Measurements from ENCODE around the gene INAFM2. TPM values are rescaled to one million over a fixed set of nuclear protein-coding genes. Genes with fewer than 3 reads are reported as not detected.

Gene INAFM2
- polyA plus RNA-seq, 2 of the 4 experiments (the other 2 are of a cell fraction) = 2.8 to 3.8 TPM

GRCh38 chr15:40352281-40352901 is 28.9 kb downstream of the INAFM2 start:
- TF ChIP-seq GATA3 (IDR thresholded peaks at IDR 0.05; ENCODE audit: borderline replicate concordance) (no peak), TP53 (CRISPR knock-in tag; IDR thresholded peaks at IDR 0.05) (no peak), MAZ (IDR thresholded peaks at IDR 0.05; ENCODE audit: borderline replicate concordance, low read depth, low read length) (no peak), PHF8 (IDR thresholded peaks at IDR 0.05; ENCODE audit: borderline replicate concordance, low read depth) (no peak), ESRRA (IDR thresholded peaks at IDR 0.05; ENCODE audit: borderline replicate concordance, low read length) (no peak), FOXS1 (CRISPR knock-in tag; IDR thresholded peaks at IDR 0.05) (no peak), USF2 (IDR thresholded peaks at IDR 0.05) (no peak), EHF (CRISPR knock-in tag; IDR thresholded peaks at IDR 0.05) (no peak), HOXA7 (CRISPR knock-in tag; IDR thresholded peaks at IDR 0.05) (no peak), HES2 (IDR thresholded peaks at IDR 0.05) (no peak), CEBPB (IDR thresholded peaks at IDR 0.05) (no peak), ZFP36 (IDR thresholded peaks at IDR 0.05; ENCODE audit: borderline replicate concordance, partially characterized antibody) (no peak), JUN (IDR thresholded peaks at IDR 0.05) (no peak)
- TF ChIP-seq, protein P1, sequence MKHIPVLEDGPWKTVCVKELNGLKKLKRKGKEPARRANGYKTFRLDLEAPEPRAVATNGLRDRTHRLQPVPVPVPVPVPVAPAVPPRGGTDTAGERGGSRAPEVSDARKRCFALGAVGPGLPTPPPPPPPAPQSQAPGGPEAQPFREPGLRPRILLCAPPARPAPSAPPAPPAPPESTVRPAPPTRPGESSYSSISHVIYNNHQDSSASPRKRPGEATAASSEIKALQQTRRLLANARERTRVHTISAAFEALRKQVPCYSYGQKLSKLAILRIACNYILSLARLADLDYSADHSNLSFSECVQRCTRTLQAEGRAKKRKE (CRISPR knock-in tag; IDR thresholded peaks at IDR 0.05; ENCODE audit: low read depth) = no peak
- TF ChIP-seq, protein P2, sequence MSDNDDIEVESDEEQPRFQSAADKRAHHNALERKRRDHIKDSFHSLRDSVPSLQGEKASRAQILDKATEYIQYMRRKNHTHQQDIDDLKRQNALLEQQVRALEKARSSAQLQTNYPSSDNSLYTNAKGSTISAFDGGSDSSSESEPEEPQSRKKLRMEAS (IDR thresholded peaks at IDR 0.05) = no peak
- TF ChIP-seq, protein P3, sequence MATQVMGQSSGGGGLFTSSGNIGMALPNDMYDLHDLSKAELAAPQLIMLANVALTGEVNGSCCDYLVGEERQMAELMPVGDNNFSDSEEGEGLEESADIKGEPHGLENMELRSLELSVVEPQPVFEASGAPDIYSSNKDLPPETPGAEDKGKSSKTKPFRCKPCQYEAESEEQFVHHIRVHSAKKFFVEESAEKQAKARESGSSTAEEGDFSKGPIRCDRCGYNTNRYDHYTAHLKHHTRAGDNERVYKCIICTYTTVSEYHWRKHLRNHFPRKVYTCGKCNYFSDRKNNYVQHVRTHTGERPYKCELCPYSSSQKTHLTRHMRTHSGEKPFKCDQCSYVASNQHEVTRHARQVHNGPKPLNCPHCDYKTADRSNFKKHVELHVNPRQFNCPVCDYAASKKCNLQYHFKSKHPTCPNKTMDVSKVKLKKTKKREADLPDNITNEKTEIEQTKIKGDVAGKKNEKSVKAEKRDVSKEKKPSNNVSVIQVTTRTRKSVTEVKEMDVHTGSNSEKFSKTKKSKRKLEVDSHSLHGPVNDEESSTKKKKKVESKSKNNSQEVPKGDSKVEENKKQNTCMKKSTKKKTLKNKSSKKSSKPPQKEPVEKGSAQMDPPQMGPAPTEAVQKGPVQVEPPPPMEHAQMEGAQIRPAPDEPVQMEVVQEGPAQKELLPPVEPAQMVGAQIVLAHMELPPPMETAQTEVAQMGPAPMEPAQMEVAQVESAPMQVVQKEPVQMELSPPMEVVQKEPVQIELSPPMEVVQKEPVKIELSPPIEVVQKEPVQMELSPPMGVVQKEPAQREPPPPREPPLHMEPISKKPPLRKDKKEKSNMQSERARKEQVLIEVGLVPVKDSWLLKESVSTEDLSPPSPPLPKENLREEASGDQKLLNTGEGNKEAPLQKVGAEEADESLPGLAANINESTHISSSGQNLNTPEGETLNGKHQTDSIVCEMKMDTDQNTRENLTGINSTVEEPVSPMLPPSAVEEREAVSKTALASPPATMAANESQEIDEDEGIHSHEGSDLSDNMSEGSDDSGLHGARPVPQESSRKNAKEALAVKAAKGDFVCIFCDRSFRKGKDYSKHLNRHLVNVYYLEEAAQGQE (IDR thresholded peaks at IDR 0.05) = no peak
- H3K4me3 ChIP-seq = no peak overlapping the region
- no peak overlapping the region for H3K27ac ChIP-seq
- CTCF ChIA-PET = interaction anchor here (0.7 to 7.0 kb wide), 6 partner anchors 9 to 77 kb away, joined by 3 to 49 read pairs (median 12); partner anchors contain the start of gene CCDC9B
- FAIRE-seq (no peak), DNase-seq (ENCODE audit: low read depth in 1 of 2, low spot score in 1 of 2) (no peak), ATAC-seq (no peak)
- H3K4me2 ChIP-seq = no peak overlapping the region
- H3K4me1 ChIP-seq = peaks cover 6% of the 10 kb centered on the region; the same call in 1 of the 3 replicates
- H3K9me3 ChIP-seq = no peaks in the 10 kb centered on the region
- POLR2A ChIA-PET = no interaction called here
- 76% methylated on average over 7 of the region's 7 CpGs for WGBS (ENCODE audit: missing lambda C conversion rate)

DNA sequence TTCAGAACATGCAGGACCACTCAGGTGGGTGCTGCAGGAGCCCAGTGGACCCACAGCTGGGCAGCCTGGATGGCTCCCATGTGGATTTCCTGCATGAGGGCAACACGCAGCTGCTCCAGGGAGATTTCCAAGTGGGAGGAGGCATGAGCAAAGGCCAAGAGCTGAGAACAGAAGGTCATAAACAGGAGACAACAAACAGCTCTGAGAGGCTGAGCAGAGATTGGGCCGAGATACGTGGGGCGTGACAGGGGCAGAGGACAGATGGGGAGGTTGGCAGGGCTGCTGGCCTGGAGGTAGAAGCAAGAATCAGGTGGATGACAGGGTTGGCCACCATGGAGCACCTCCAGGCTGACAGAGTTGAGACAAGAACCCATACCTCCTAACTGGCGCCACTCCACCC is 30.2 kb downstream of the INAFM2 start:
- CTCF ChIA-PET = interaction anchor here (0.5 to 7.0 kb wide), 6 partner anchors 10 to 391 kb away, joined by 3 to 49 read pairs (median 13); partner anchors contain the start of genes CCDC9B and IVD
- DNase-seq (ENCODE audit: low read depth in 1 of 2, low spot score in 1 of 2) (no peak), FAIRE-seq (no peak), ATAC-seq (no peak)
- H3K27ac ChIP-seq = no peak overlapping the region
- WGBS (ENCODE audit: missing lambda C conversion rate) = 87% methylated on average over 5 of the region's 5 CpGs
- peaks cover 6% of the 10 kb centered on the region; the same call in 1 of the 3 replicates for H3K4me1 ChIP-seq
- no peak overlapping the region for H3K4me3 ChIP-seq
- TF ChIP-seq, protein P4, sequence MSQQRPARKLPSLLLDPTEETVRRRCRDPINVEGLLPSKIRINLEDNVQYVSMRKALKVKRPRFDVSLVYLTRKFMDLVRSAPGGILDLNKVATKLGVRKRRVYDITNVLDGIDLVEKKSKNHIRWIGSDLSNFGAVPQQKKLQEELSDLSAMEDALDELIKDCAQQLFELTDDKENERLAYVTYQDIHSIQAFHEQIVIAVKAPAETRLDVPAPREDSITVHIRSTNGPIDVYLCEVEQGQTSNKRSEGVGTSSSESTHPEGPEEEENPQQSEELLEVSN (IDR thresholded peaks at IDR 0.05; ENCODE audit: borderline replicate concordance, low read depth) = no peak
- TF ChIP-seq FOXS1 (CRISPR knock-in tag; IDR thresholded peaks at IDR 0.05) = no peak
- H3K4me2 ChIP-seq = no peak overlapping the region
- POLR2A ChIA-PET = no interaction called here
- H3K9me3 ChIP-seq = no peaks in the 10 kb centered on the region
